H1 (cell line): Measurements from ENCODE around the gene MMAA. TPM values are rescaled to one million over a fixed set of nuclear protein-coding genes. Genes with fewer than 3 reads are reported as not detected.

ENCODE experiments used
- KDM4A ChIP-seq: IDR thresholded peaks from one replicate; pipeline ENCODE4 v1.7.1; 2012; ENCODE audit warnings: low read depth, mild to moderate bottlenecking, moderate library complexity, low read length, inconsistent platforms; ENCODE audit not compliant: severe bottlenecking
- RNF2 ChIP-seq: fragments of 200-900, 300-1000 bp; sonication (generic); IDR thresholded peaks from 2 replicates; pipeline ENCODE4 v1.7.1; 2016; ENCODE audit warnings: borderline replicate concordance, low read depth, mild to moderate bottlenecking, antibody characterized with exemption, low read length; ENCODE audit not compliant: poor library complexity, severe bottlenecking; ENCODE audit errors: missing control alignments
- YY1 ChIP-seq: IDR thresholded peaks from 2 replicates; pipeline ENCODE4 v1.6.1; 2011; ENCODE audit warnings: low read depth, mild to moderate bottlenecking, low read length
- polyA plus RNA-seq, 7 experiments: library from polyadenylated mRNA; depleted of rRNA in 3 of 7; stranded (reverse) in 5 of 7; unstranded in 2 of 7; fragments of >200 nt in 5 of 7; fragments of 200-250 nt in 2 of 7; gene quantifications; 1 replicate in 5 of 7; 2 replicates in 1 of 7; 4 replicates in 1 of 7; pipeline versions ENCODE4 v1.2.1 to v1.2.3, GENCODE V29; 2011 to 2013; ENCODE audit warnings: missing spikeins in 2 of 7, mixed read lengths in 2 of 7
- total RNA-seq: library from RNA; stranded (reverse); fragmentation: NEBNext Ultra II Directional; extraction: Animal tissue kit (Norgen Biotek cat#: 25700); gene quantifications from 2 replicates; pipeline ENCODE4 v1.2.1, GENCODE V29; 2021
- TF ChIP-seq, protein P1 (sequence below): fragments of 300-600 bp; sonication (generic); IDR thresholded peaks from 2 replicates; pipeline ENCODE4 v1.7.1; 2012; ENCODE audit warnings: low read length, moderate library complexity, mild to moderate bottlenecking, inconsistent platforms; ENCODE audit not compliant: insufficient replicate concordance

MMAA gene
- total and polyA plus RNA-seq, 2 of the 8 experiments (the other 6 are each of a cell fraction or from before 2014, with no cell fraction given), result 0.98 to 4.9 TPM

DNA sequence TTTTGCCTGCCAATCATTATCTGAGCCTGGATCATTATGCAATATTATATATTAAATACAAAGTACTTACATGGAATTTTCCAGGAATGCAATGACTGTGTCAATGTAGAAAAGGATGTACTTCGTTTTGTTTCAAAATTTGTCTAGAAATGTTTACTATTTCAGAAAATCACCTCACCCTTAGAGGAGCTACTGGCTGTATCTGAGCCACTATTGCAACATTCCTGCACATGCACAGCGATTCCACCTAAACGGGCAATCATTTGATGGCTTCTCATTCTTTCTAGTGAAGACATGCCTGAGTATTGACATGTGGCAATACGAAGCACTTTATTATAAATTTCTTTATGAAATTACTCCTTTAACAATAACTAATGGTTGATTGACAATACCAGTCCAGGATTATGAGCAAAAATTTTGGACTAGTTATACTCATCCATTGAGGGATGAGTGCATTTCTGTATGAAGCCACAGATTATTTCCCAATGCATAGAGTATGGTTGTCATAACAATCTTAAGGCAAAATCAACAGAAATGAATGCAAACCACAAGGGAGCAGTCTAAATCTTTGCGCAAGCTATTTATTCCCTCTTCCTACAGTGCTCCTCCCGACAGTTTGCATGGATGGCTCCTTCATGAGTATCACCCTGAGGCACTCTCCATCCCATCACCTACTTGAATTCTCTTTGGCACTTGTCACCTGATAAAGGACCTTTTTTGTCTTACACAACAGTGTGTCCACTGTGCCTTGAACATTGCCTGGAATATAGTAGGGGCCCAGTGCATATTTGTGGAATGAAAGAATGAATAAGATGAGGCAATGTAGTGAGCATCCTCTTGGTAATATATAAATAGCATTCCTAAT, 35.8 kb upstream of the MMAA start (continued):
- TF ChIP-seq, protein P1, sequence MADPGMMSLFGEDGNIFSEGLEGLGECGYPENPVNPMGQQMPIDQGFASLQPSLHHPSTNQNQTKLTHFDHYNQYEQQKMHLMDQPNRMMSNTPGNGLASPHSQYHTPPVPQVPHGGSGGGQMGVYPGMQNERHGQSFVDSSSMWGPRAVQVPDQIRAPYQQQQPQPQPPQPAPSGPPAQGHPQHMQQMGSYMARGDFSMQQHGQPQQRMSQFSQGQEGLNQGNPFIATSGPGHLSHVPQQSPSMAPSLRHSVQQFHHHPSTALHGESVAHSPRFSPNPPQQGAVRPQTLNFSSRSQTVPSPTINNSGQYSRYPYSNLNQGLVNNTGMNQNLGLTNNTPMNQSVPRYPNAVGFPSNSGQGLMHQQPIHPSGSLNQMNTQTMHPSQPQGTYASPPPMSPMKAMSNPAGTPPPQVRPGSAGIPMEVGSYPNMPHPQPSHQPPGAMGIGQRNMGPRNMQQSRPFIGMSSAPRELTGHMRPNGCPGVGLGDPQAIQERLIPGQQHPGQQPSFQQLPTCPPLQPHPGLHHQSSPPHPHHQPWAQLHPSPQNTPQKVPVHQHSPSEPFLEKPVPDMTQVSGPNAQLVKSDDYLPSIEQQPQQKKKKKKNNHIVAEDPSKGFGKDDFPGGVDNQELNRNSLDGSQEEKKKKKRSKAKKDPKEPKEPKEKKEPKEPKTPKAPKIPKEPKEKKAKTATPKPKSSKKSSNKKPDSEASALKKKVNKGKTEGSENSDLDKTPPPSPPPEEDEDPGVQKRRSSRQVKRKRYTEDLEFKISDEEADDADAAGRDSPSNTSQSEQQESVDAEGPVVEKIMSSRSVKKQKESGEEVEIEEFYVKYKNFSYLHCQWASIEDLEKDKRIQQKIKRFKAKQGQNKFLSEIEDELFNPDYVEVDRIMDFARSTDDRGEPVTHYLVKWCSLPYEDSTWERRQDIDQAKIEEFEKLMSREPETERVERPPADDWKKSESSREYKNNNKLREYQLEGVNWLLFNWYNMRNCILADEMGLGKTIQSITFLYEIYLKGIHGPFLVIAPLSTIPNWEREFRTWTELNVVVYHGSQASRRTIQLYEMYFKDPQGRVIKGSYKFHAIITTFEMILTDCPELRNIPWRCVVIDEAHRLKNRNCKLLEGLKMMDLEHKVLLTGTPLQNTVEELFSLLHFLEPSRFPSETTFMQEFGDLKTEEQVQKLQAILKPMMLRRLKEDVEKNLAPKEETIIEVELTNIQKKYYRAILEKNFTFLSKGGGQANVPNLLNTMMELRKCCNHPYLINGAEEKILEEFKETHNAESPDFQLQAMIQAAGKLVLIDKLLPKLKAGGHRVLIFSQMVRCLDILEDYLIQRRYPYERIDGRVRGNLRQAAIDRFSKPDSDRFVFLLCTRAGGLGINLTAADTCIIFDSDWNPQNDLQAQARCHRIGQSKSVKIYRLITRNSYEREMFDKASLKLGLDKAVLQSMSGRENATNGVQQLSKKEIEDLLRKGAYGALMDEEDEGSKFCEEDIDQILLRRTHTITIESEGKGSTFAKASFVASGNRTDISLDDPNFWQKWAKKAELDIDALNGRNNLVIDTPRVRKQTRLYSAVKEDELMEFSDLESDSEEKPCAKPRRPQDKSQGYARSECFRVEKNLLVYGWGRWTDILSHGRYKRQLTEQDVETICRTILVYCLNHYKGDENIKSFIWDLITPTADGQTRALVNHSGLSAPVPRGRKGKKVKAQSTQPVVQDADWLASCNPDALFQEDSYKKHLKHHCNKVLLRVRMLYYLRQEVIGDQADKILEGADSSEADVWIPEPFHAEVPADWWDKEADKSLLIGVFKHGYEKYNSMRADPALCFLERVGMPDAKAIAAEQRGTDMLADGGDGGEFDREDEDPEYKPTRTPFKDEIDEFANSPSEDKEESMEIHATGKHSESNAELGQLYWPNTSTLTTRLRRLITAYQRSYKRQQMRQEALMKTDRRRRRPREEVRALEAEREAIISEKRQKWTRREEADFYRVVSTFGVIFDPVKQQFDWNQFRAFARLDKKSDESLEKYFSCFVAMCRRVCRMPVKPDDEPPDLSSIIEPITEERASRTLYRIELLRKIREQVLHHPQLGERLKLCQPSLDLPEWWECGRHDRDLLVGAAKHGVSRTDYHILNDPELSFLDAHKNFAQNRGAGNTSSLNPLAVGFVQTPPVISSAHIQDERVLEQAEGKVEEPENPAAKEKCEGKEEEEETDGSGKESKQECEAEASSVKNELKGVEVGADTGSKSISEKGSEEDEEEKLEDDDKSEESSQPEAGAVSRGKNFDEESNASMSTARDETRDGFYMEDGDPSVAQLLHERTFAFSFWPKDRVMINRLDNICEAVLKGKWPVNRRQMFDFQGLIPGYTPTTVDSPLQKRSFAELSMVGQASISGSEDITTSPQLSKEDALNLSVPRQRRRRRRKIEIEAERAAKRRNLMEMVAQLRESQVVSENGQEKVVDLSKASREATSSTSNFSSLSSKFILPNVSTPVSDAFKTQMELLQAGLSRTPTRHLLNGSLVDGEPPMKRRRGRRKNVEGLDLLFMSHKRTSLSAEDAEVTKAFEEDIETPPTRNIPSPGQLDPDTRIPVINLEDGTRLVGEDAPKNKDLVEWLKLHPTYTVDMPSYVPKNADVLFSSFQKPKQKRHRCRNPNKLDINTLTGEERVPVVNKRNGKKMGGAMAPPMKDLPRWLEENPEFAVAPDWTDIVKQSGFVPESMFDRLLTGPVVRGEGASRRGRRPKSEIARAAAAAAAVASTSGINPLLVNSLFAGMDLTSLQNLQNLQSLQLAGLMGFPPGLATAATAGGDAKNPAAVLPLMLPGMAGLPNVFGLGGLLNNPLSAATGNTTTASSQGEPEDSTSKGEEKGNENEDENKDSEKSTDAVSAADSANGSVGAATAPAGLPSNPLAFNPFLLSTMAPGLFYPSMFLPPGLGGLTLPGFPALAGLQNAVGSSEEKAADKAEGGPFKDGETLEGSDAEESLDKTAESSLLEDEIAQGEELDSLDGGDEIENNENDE, result no peak
- TF ChIP-seq YY1 (no peak), RNF2 (no peak), KDM4A (no peak)
